ENCODE results near the gene USH1C. TPM values are rescaled to one million over a fixed set of nuclear protein-coding genes. Genes with fewer than 3 reads are reported as not detected.

Gene USH1C
- polyA plus RNA-seq, 3 donors = not detected

DNA sequence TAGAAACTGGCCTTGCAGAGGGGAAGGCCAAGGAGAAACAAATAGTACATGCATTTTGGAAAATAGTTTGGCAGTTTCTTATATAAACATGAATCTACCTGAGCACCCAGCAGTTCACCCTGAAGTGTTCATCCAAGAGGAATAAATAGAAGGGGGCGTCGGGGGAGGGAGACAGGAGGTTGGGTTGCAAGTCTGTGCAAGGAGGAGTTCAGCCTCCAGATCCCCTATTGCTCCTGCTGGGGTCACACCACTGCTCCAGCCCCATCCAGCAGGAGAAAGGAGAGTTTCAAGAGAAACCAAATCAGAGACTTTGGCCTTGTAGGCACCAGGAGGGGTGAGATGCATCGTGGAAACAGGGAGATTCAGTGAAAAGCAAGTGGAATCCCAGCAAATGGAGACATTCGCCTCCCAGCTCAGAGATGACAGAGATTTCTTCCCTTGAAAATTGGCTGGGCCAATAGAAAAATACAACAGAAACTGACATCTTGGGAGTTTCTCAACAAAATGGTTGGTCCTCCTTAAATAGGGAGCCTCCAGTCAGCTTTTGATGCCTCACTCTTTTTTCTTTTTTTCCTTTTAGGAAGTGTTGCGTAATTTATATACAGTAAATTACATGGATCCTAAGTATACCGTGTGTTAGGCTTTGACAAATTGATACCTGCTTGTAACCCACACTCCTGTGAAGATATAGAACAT lies 37.0 kb upstream of the USH1C start:
- Mint-ChIP-seq H3K4me3 (no peak overlapping the region), H3K4me1 (no peaks in the 10 kb centered on the region), H3K27ac (no peak overlapping the region), H3K36me3 (no peaks in the 10 kb centered on the region), H3K9me3 (peaks cover 0 to 4% (median 0%) of the 10 kb centered on the region in 7 donors), H3K27me3 (ENCODE audit: low read depth in 3 of 3) (peaks cover 1 to 5% (median 3%) of the 10 kb centered on the region in 3 donors)
- Histone ChIP-seq H3K27me3 (ENCODE audit: control insufficient read depth in 2 of 2, insufficient read depth in 2 of 2, low read length in 2 of 2) (no peaks in the 10 kb centered on the region), H3K27ac (ENCODE audit: low read depth in 1 of 2, low read length in 2 of 2) (no peak overlapping the region), H3K9me3 (replicated peaks in 1 of 2; ENCODE audit: control insufficient read depth in 1 of 2, insufficient read depth in 1 of 2, low read length in 2 of 2) (no peaks in the 10 kb centered on the region), H2AFZ (ENCODE audit: insufficient read depth, low read depth, low read length, poor library complexity, severe bottlenecking) (no peak overlapping the region), H3K9ac (ENCODE audit: insufficient read depth, low read length, poor library complexity, severe bottlenecking) (no peak overlapping the region), H3K4me1 (ENCODE audit: control insufficient read depth in 1 of 2, insufficient read depth in 2 of 2, low read length in 2 of 2) (no peaks in the 10 kb centered on the region), H3K79me2 (ENCODE audit: insufficient read depth, low read length) (no peaks in the 10 kb centered on the region), H3K4me3 (replicated peaks in 1 of 3; ENCODE audit: low read depth in 2 of 3, low read length in 3 of 3) (no peak overlapping the region), H3K4me2 (replicated peaks; ENCODE audit: extremely low read depth, low read length, poor library complexity, severe bottlenecking) (no peak overlapping the region), H4K20me1 (ENCODE audit: insufficient read depth, low read length) (no peaks in the 10 kb centered on the region), H3K36me3 (replicated peaks in 1 of 2; ENCODE audit: control insufficient read depth in 1 of 2, insufficient read depth in 2 of 2, low read length in 2 of 2) (no peaks in the 10 kb centered on the region)
- intact Hi-C loops (cut with micrococcal nuclease) = no loop called here
- 79% methylated on average over 2 of the region's 6 CpGs for WGBS (ENCODE audit: insufficient coverage)
- TF ChIP-seq, protein P1, sequence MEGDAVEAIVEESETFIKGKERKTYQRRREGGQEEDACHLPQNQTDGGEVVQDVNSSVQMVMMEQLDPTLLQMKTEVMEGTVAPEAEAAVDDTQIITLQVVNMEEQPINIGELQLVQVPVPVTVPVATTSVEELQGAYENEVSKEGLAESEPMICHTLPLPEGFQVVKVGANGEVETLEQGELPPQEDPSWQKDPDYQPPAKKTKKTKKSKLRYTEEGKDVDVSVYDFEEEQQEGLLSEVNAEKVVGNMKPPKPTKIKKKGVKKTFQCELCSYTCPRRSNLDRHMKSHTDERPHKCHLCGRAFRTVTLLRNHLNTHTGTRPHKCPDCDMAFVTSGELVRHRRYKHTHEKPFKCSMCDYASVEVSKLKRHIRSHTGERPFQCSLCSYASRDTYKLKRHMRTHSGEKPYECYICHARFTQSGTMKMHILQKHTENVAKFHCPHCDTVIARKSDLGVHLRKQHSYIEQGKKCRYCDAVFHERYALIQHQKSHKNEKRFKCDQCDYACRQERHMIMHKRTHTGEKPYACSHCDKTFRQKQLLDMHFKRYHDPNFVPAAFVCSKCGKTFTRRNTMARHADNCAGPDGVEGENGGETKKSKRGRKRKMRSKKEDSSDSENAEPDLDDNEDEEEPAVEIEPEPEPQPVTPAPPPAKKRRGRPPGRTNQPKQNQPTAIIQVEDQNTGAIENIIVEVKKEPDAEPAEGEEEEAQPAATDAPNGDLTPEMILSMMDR (IDR thresholded peaks at IDR 0.05) = no peak
- no peak for DNase-seq

DNA sequence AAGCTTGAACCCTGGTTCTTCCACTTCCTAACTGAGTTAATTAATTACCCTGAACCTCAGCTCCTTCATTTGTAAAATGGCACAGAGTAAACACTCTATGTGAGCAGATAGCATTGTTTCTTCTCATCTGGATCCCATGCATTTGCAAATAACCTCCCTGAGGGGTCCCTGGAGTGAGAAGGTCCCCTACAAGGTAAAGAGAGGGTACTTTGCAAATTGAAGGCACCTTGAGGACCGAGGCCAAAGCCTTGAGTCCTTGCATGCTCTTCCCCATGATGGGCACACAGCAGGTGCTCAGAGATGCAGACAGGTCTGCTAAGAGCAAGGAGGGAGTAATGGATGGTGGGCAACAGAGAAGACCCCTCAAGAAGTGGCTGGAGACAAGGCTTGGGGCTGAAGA lies 36.1 kb upstream of the USH1C start:
- Mint-ChIP-seq H3K4me3 (no peak overlapping the region), H3K36me3 (no peaks in the 10 kb centered on the region), H3K9me3 (peaks cover 0 to 4% (median 0%) of the 10 kb centered on the region in 7 donors), H3K27me3 (ENCODE audit: low read depth in 3 of 3) (peaks cover under 1 to 7% (median 1%) of the 10 kb centered on the region in 3 donors), H3K4me1 (no peaks in the 10 kb centered on the region), H3K27ac (no peak overlapping the region)
- no peak for DNase-seq
- Histone ChIP-seq H3K9me3 (replicated peaks in 1 of 2; ENCODE audit: control insufficient read depth in 1 of 2, insufficient read depth in 1 of 2, low read length in 2 of 2) (no peaks in the 10 kb centered on the region), H2AFZ (ENCODE audit: insufficient read depth, low read depth, low read length, poor library complexity, severe bottlenecking) (no peak overlapping the region), H3K4me1 (ENCODE audit: control insufficient read depth in 1 of 2, insufficient read depth in 2 of 2, low read length in 2 of 2) (no peaks in the 10 kb centered on the region), H3K27me3 (ENCODE audit: control insufficient read depth in 2 of 2, insufficient read depth in 2 of 2, low read length in 2 of 2) (no peaks in the 10 kb centered on the region), H4K20me1 (ENCODE audit: insufficient read depth, low read length) (no peaks in the 10 kb centered on the region), H3K9ac (ENCODE audit: insufficient read depth, low read length, poor library complexity, severe bottlenecking) (no peak overlapping the region), H3K4me3 (replicated peaks in 1 of 3; ENCODE audit: low read depth in 2 of 3, low read length in 3 of 3) (no peak overlapping the region), H3K36me3 (replicated peaks in 1 of 2; ENCODE audit: control insufficient read depth in 1 of 2, insufficient read depth in 2 of 2, low read length in 2 of 2) (no peaks in the 10 kb centered on the region), H3K79me2 (ENCODE audit: insufficient read depth, low read length) (no peaks in the 10 kb centered on the region), H3K27ac (ENCODE audit: low read depth in 1 of 2, low read length in 2 of 2) (no peak overlapping the region), H3K4me2 (replicated peaks; ENCODE audit: extremely low read depth, low read length, poor library complexity, severe bottlenecking) (no peak overlapping the region)
- intact Hi-C loops (cut with micrococcal nuclease) = no loop called here
- TF ChIP-seq, protein P1 (IDR thresholded peaks at IDR 0.05) = no peak
- WGBS (ENCODE audit: insufficient coverage) = 88% methylated on average over 1 of the region's 1 CpG

Measured in CD14-positive monocyte (primary cell).